Measurements from ENCODE around the gene SYNPO.

GRCh38 chr5:150651924-150652671 is 11.6 kb downstream of the SYNPO start:
- TF ChIP-seq CTCF (IDR thresholded peaks at IDR 0.05; ENCODE audit: insufficient read depth, low read length, poor library complexity, severe bottlenecking), result no peak
- no peak for TF ChIP-seq EZH2phosphoT487 (conservative IDR thresholded peaks at IDR 0.05; ENCODE audit: low read length)
